Activated T-cell treated with anti-CD3 and anti-CD28 coated beads, Interleukin-2, amount 50 U/mL, for 72 hours (primary cell): ENCODE data around the gene CLC. TPM values are rescaled to one million over a fixed set of nuclear protein-coding genes. Genes with fewer than 3 reads are reported as not detected.
A peak's percentile ranks its signal among the peaks of the same experiment; 100 is the strongest.
"Not testable (repeated sequence)": the region's sequence is repeated elsewhere in the genome, so short reads cannot be mapped to it uniquely, and the experiment has no call there.

Experiments
- ATAC-seq, 2 donors: fragments of 150-1000 bp; cut with Tn5 transposase; replicated peaks in 1 of 2; 2 replicates each; pipeline ENCODE4 v1.10.0; 2021; ENCODE audit warnings: moderate library complexity in 2 of 2, mild to moderate bottlenecking in 1 of 2
- DNase-seq, 2 donors: peaks; one replicate each; pipeline ENCODE4 v3.0.0; 2021 to 2022; ENCODE audit warnings: mixed read lengths in 1 of 2
- H3K27ac Mint-ChIP-seq: one replicate; pipeline ENCODE4 v1.8.0; 2022; ENCODE audit warnings: mild to moderate bottlenecking, moderate library complexity, mixed read lengths
- H3K27me3 Mint-ChIP-seq: one replicate; pipeline ENCODE4 v1.8.0; 2022; ENCODE audit warnings: low read depth, mixed read lengths
- H3K36me3 Mint-ChIP-seq, 2 donors: one replicate each; pipeline ENCODE4 v1.8.0; 2022; ENCODE audit warnings: mixed read lengths in 2 of 2, mild to moderate bottlenecking in 1 of 2; ENCODE audit not compliant: insufficient read depth in 2 of 2
- H3K4me1 Mint-ChIP-seq: one replicate; pipeline ENCODE4 v1.8.0; 2022; ENCODE audit warnings: low read depth, mixed read lengths
- H3K4me3 Mint-ChIP-seq, 2 donors: one replicate each; pipeline ENCODE4 v1.8.0; 2022; ENCODE audit warnings: mild to moderate bottlenecking in 2 of 2, mixed read lengths in 2 of 2, moderate library complexity in 2 of 2
- H3K9me3 Mint-ChIP-seq, 2 donors: one replicate each; pipeline ENCODE4 v1.8.0; 2022; ENCODE audit warnings: mixed read lengths in 2 of 2
- total RNA-seq, 2 donors: library from RNA; stranded (reverse); gene quantifications; one replicate each; pipeline ENCODE4 v1.2.3, GENCODE V29; 2022

CLC gene
- total RNA-seq, 2 donors from 2014 or later: 1.7 TPM; not detected in 1

GRCh38 chr19:39720144-39720543 is 17.7 kb downstream of the CLC start:
- DNase-seq, H3K9me3 Mint-ChIP-seq, H3K36me3 Mint-ChIP-seq, H3K4me1 Mint-ChIP-seq, H3K27ac Mint-ChIP-seq, H3K4me3 Mint-ChIP-seq, ATAC-seq: not testable (repeated sequence)
- peaks cover 63% of the 10 kb centered on the region for H3K27me3 Mint-ChIP-seq

GRCh38 chr19:39710333-39710890 is 27.4 kb downstream of the CLC start:
- ATAC-seq (peak; percentile 53 to 69), DNase-seq (no peak)
- Mint-ChIP-seq H3K27ac (no peak overlapping the region), H3K9me3 (peaks cover 2% of the 10 kb centered on the region in 2 donors), H3K4me3 (no peak overlapping the region), H3K4me1 (peaks cover 37% of the 10 kb centered on the region), H3K27me3 (peaks cover 9% of the 10 kb centered on the region), H3K36me3 (peaks cover 8 to 10% of the 10 kb centered on the region in 2 donors)

GRCh38 chr19:39709026-39709872 is 28.6 kb downstream of the CLC start:
- H3K27ac Mint-ChIP-seq: no peak overlapping the region
- peaks cover 8 to 9% of the 10 kb centered on the region in 2 donors for H3K36me3 Mint-ChIP-seq
- H3K27me3 Mint-ChIP-seq: peaks cover 6% of the 10 kb centered on the region
- H3K4me3 Mint-ChIP-seq: no peak overlapping the region
- H3K9me3 Mint-ChIP-seq: peaks cover 2% of the 10 kb centered on the region in 2 donors
- DNase-seq (no peak), ATAC-seq (no peak)
- peaks cover 49% of the 10 kb centered on the region for H3K4me1 Mint-ChIP-seq

GRCh38 chr19:39708594-39708993 is 29.2 kb downstream of the CLC start:
- H3K4me1 Mint-ChIP-seq: peaks cover 53% of the 10 kb centered on the region
- peaks cover 7 to 8% of the 10 kb centered on the region in 2 donors for H3K36me3 Mint-ChIP-seq
- peaks cover 0 to 2% of the 10 kb centered on the region in 2 donors for H3K9me3 Mint-ChIP-seq
- no peak overlapping the region for H3K27ac Mint-ChIP-seq
- peaks cover 6% of the 10 kb centered on the region for H3K27me3 Mint-ChIP-seq
- ATAC-seq: no peak
- no peak for DNase-seq
- H3K4me3 Mint-ChIP-seq: no peak overlapping the region

- peak; percentile 57 to 60 for DNase-seq
- peaks cover 52% of the 10 kb centered on the region for H3K4me1 Mint-ChIP-seq
- H3K36me3 Mint-ChIP-seq: peaks cover 7 to 8% of the 10 kb centered on the region in 2 donors
- H3K27me3 Mint-ChIP-seq: peaks cover 14% of the 10 kb centered on the region
- ATAC-seq: peak; percentile 61 to 70
- H3K27ac Mint-ChIP-seq: peak overlapping the region; percentile 53
- H3K4me3 Mint-ChIP-seq: peak overlapping the region; percentile 65 to 83
- H3K9me3 Mint-ChIP-seq: peaks cover 0 to 2% of the 10 kb centered on the region in 2 donors
These were observed 32.1 kb downstream of the CLC start for GRCh38 chr19:39705578-39706188.

GRCh38 chr19:39704181-39705044 is 33.4 kb downstream of the CLC start, which contains the start of gene LGALS14:
TSS of gene LGALS14 (plus strand) at chr19:39704481. CDS start at chr19:39704529, 48 bp downstream.
- Mint-ChIP-seq H3K9me3 (peaks cover 0 to 2% of the 10 kb centered on the region in 2 donors), H3K4me3 (peak within 1 kb of the TSS; percentile 65 to 83), H3K36me3 (peaks cover 7 to 8% of the 10 kb centered on the region in 2 donors), H3K27ac (peak within 1 kb of the TSS; percentile 53), H3K27me3 (peaks cover 19% of the 10 kb centered on the region), H3K4me1 (peaks cover 39% of the 10 kb centered on the region)
- ATAC-seq: peak; percentile 83 to 89
- peak; percentile 46 to 49 for DNase-seq

- Mint-ChIP-seq H3K9me3 (peaks cover 0 to 2% of the 10 kb centered on the region in 2 donors), H3K27me3 (peaks cover 46% of the 10 kb centered on the region), H3K4me1 (peaks cover 41% of the 10 kb centered on the region)
These were observed 36.5 kb downstream of the CLC start for GRCh38 chr19:39701291-39701690.

GRCh38 chr19:39698535-39698934 is 39.3 kb downstream of the CLC start:
- H3K4me1 Mint-ChIP-seq: peaks cover 19% of the 10 kb centered on the region
- DNase-seq (no peak), ATAC-seq (no peak)
- no peak overlapping the region for H3K27ac Mint-ChIP-seq
- H3K9me3 Mint-ChIP-seq: no peaks in the 10 kb centered on the region
- H3K4me3 Mint-ChIP-seq: no peak overlapping the region
- H3K27me3 Mint-ChIP-seq: peaks cover 56% of the 10 kb centered on the region
- no peaks in the 10 kb centered on the region for H3K36me3 Mint-ChIP-seq

More at GRCh38 chr19:39701291-39701690, 36.5 kb downstream of the CLC start:
- no peak for DNase-seq
- peaks cover 0 to 2% of the 10 kb centered on the region in 2 donors for H3K36me3 Mint-ChIP-seq
- H3K4me3 Mint-ChIP-seq: no peak overlapping the region
- no peak for ATAC-seq
- H3K27ac Mint-ChIP-seq: no peak overlapping the region

- Mint-ChIP-seq H3K27me3 (peaks cover 58% of the 10 kb centered on the region), H3K4me1 (peaks cover 35% of the 10 kb centered on the region), H3K36me3 (no peaks in the 10 kb centered on the region), H3K4me3 (no peak overlapping the region), H3K9me3 (no peaks in the 10 kb centered on the region), H3K27ac (no peak overlapping the region)
- no peak for DNase-seq
- peak; percentile 34 to 66 for ATAC-seq
These were observed 41.4 kb downstream of the CLC start for GRCh38 chr19:39696387-39696786.

GRCh38 chr19:39695759-39696158 is 42.1 kb downstream of the CLC start:
- H3K27ac Mint-ChIP-seq: no peak overlapping the region
- DNase-seq: no peak
- H3K4me1 Mint-ChIP-seq: peaks cover 35% of the 10 kb centered on the region
- no peak overlapping the region for H3K4me3 Mint-ChIP-seq
- no peaks in the 10 kb centered on the region for H3K9me3 Mint-ChIP-seq
- H3K36me3 Mint-ChIP-seq: no peaks in the 10 kb centered on the region
- ATAC-seq: no peak
- H3K27me3 Mint-ChIP-seq: peaks cover 55% of the 10 kb centered on the region

- ATAC-seq (peak in 1 of 2 donors; percentile 22), DNase-seq (no peak)
- H3K4me3 Mint-ChIP-seq: no peak overlapping the region
- H3K36me3 Mint-ChIP-seq: peaks cover 0 to 3% of the 10 kb centered on the region in 2 donors
- H3K27ac Mint-ChIP-seq: no peak overlapping the region
- H3K9me3 Mint-ChIP-seq: no peaks in the 10 kb centered on the region
- peaks cover 25% of the 10 kb centered on the region for H3K4me1 Mint-ChIP-seq
- peaks cover 50% of the 10 kb centered on the region for H3K27me3 Mint-ChIP-seq
These were observed 45.0 kb downstream of the CLC start for GRCh38 chr19:39692822-39693221.

GRCh38 chr19:39692166-39692565 is 45.7 kb downstream of the CLC start:
- H3K36me3 Mint-ChIP-seq: peaks cover 0 to 3% of the 10 kb centered on the region in 2 donors
- ATAC-seq: peak; percentile 70 to 80
- H3K4me1 Mint-ChIP-seq: peaks cover 23% of the 10 kb centered on the region
- peaks cover 44% of the 10 kb centered on the region for H3K27me3 Mint-ChIP-seq
- no peak overlapping the region for H3K27ac Mint-ChIP-seq
- no peak for DNase-seq
- no peaks in the 10 kb centered on the region for H3K9me3 Mint-ChIP-seq
- no peak overlapping the region for H3K4me3 Mint-ChIP-seq
